ENCODE data around the gene MGAT5B. TPM values are rescaled to one million over a fixed set of nuclear protein-coding genes. Genes with fewer than 3 reads are reported as not detected.

Gene MGAT5B
- total RNA-seq (under 1 TPM; 0.28 to 0.40 TPM), polyA plus RNA-seq (under 1 TPM; 0.52 to 0.67 TPM)
- long read RNA-seq, donor 1, result 0 reads
- long read RNA-seq, donor 2, result 0 reads
- long read RNA-seq, donor 3, result 0 reads
- long read RNA-seq, donor 4, result 0 reads
- long read RNA-seq, donor 5, result 0 reads

- Histone ChIP-seq H3K9me3 (ENCODE audit: control insufficient read depth in 4 of 4, insufficient read depth in 3 of 4, low read length in 3 of 4) (no peaks in the 10 kb centered on the region), H3K27me3 (ENCODE audit: control insufficient read depth in 3 of 3, insufficient read depth in 3 of 3, low read length in 2 of 3) (peaks cover 3 to 36% (median 20%) of the 10 kb centered on the region in 3 donors), H3K36me3 (ENCODE audit: control insufficient read depth in 4 of 4, insufficient read depth in 4 of 4, low read length in 4 of 4) (no peaks in the 10 kb centered on the region), H3K4me1 (ENCODE audit: control insufficient read depth in 5 of 5, insufficient read depth in 5 of 5, low read length in 5 of 5) (peaks cover 0 to 4% (median 0%) of the 10 kb centered on the region in 5 donors), H3K4me3 (peak within 1 kb of the TSS; percentile 29), H3K9ac (ENCODE audit: insufficient read depth in 1 of 2, low read length in 2 of 2) (no peak within 1 kb of the TSS), H3K27ac (ENCODE audit: low read depth in 1 of 2, low read length in 1 of 2) (no peak within 1 kb of the TSS)
- ATAC-seq (ENCODE audit: insufficient read depth, low FRiP score) (peak; percentile 86), DNase-seq (peak; percentile 80 to 87 (median 83))
- peak; percentile 91 for TF ChIP-seq CTCF (IDR thresholded peaks at IDR 0.05; ENCODE audit: control extremely low read depth, extremely low read depth)
- 0 to 1% methylated on average over 68 to 76 of the region's 76 CpGs for WGBS, 2 donors
These were observed at the start of gene MGAT5B for GRCh38 chr17:76868176-76868668. Gene MGAT5B, plus strand, starts transcription at chr17:76868404. Its CDS starts 626 bp downstream, at chr17:76869030.

GRCh38 chr17:76820039-76820438 is 48.2 kb upstream of the MGAT5B start:
- H3K27ac ChIP-seq (ENCODE audit: low read depth in 1 of 2, low read length in 1 of 2), result no peak overlapping the region
- DNase-seq, result no peak
- H3K27me3 ChIP-seq (ENCODE audit: control insufficient read depth in 3 of 3, insufficient read depth in 3 of 3, low read length in 2 of 3), result peaks cover 0 to 3% (median 0%) of the 10 kb centered on the region in 3 donors
- no peak for TF ChIP-seq CTCF (IDR thresholded peaks at IDR 0.05; ENCODE audit: control extremely low read depth, extremely low read depth)
- WGBS, 2 donors, result 11 to 17% methylated on average over 1 of the region's 1 CpG
- H3K36me3 ChIP-seq (ENCODE audit: control insufficient read depth in 4 of 4, insufficient read depth in 4 of 4, low read length in 4 of 4), result no peaks in the 10 kb centered on the region
- H3K4me1 ChIP-seq (ENCODE audit: control insufficient read depth in 5 of 5, insufficient read depth in 5 of 5, low read length in 5 of 5), result no peaks in the 10 kb centered on the region
- H3K9ac ChIP-seq (ENCODE audit: insufficient read depth in 1 of 2, low read length in 2 of 2), result no peak overlapping the region
- no peak for ATAC-seq (ENCODE audit: insufficient read depth, low FRiP score)
- peaks cover 0 to 2% (median 0%) of the 10 kb centered on the region in 4 donors for H3K9me3 ChIP-seq (ENCODE audit: control insufficient read depth in 4 of 4, insufficient read depth in 3 of 4, low read length in 3 of 4)
- H3K4me3 ChIP-seq, result no peak overlapping the region

GRCh38 chr17:76820561-76820960 is 47.6 kb upstream of the MGAT5B start:
- ATAC-seq (ENCODE audit: insufficient read depth, low FRiP score) (no peak), DNase-seq (no peak)
- no peak for TF ChIP-seq CTCF (IDR thresholded peaks at IDR 0.05; ENCODE audit: control extremely low read depth, extremely low read depth)
- WGBS, 2 donors, result 69 to 85% methylated on average over 4 of the region's 4 CpGs
- no peaks in the 10 kb centered on the region for H3K36me3 ChIP-seq (ENCODE audit: control insufficient read depth in 4 of 4, insufficient read depth in 4 of 4, low read length in 4 of 4)
- peaks cover 0 to 3% (median 0%) of the 10 kb centered on the region in 3 donors for H3K27me3 ChIP-seq (ENCODE audit: control insufficient read depth in 3 of 3, insufficient read depth in 3 of 3, low read length in 2 of 3)
- H3K9ac ChIP-seq (ENCODE audit: insufficient read depth in 1 of 2, low read length in 2 of 2), result no peak overlapping the region
- no peak overlapping the region for H3K4me3 ChIP-seq
- H3K9me3 ChIP-seq (ENCODE audit: control insufficient read depth in 4 of 4, insufficient read depth in 3 of 4, low read length in 3 of 4), result peaks cover 0 to 2% (median 0%) of the 10 kb centered on the region in 4 donors
- no peaks in the 10 kb centered on the region for H3K4me1 ChIP-seq (ENCODE audit: control insufficient read depth in 5 of 5, insufficient read depth in 5 of 5, low read length in 5 of 5)
- no peak overlapping the region for H3K27ac ChIP-seq (ENCODE audit: low read depth in 1 of 2, low read length in 1 of 2)
